WTC11 (cell line): ENCODE results near the gene UCK2. TPM values are rescaled to one million over a fixed set of nuclear protein-coding genes. Genes with fewer than 3 reads are reported as not detected.
A peak's percentile ranks its signal among the peaks of the same experiment; 100 is the strongest.

Experiments
- ATAC-seq: fragments of 200-7000 bp; cut with Tn5 transposase; 2 replicates; pipeline ENCODE4 v1.10.0; 2021; ENCODE audit warnings: mild to moderate bottlenecking, moderate library complexity
- CTCF ChIA-PET: fragments of 300-600 bp; sonication (Branson Sonifier 250); formaldehyde crosslinking; loops from one replicate; lab custom pipeline; 2021; ENCODE audit warnings: antibody characterized with exemption; lab: Charles Lee
- POLR2A ChIA-PET: fragments of 350-600 bp; sonication (Branson Sonifier 250); formaldehyde crosslinking; loops from one replicate; lab custom pipeline; 2021; ENCODE audit warnings: antibody characterized with exemption; lab: Charles Lee
- DNase-seq: peaks from one replicate; pipeline ENCODE4 v3.0.0; 2021; ENCODE audit warnings: low spot score
- H3K27ac Mint-ChIP-seq: 2 replicates; pipeline ENCODE4 v1.8.0; 2021; ENCODE audit warnings: mixed read lengths
- H3K27me3 Mint-ChIP-seq: 2 replicates; pipeline ENCODE4 v1.8.0; 2021; ENCODE audit warnings: low read depth, mild to moderate bottlenecking, moderate library complexity, mixed read lengths
- H3K36me3 Mint-ChIP-seq: 2 replicates; pipeline ENCODE4 v1.8.0; 2021; ENCODE audit warnings: mixed read lengths
- H3K4me1 Mint-ChIP-seq: 2 replicates; pipeline ENCODE4 v1.8.0; 2022; ENCODE audit warnings: mixed read lengths
- H3K4me3 Mint-ChIP-seq: 2 replicates; pipeline ENCODE4 v1.8.0; 2021; ENCODE audit warnings: mild to moderate bottlenecking, moderate library complexity, mixed read lengths
- H3K9me3 Mint-ChIP-seq: 2 replicates; pipeline ENCODE4 v1.8.0; 2021; ENCODE audit warnings: mixed read lengths
- CBFB ChIP-seq: sonication (generic); formaldehyde crosslinking; IDR thresholded peaks from 2 replicates; pipeline ENCODE4 v1.8.1; 2022; ENCODE audit warnings: mild to moderate bottlenecking, low read depth, missing genetic modification reagents
- CREB1 ChIP-seq: sonication (generic); formaldehyde crosslinking; IDR thresholded peaks from 2 replicates; pipeline ENCODE4 v1.8.0; 2023; ENCODE audit warnings: mild to moderate bottlenecking, missing genetic modification reagents
- ESRRA ChIP-seq: sonication (generic); formaldehyde crosslinking; IDR thresholded peaks from 2 replicates; pipeline ENCODE4 v1.8.1; 2022; ENCODE audit warnings: mild to moderate bottlenecking, missing genetic modification reagents, borderline replicate concordance
- ETV6 ChIP-seq: sonication (generic); formaldehyde crosslinking; IDR thresholded peaks from 2 replicates; pipeline ENCODE4 v1.8.1; 2022; ENCODE audit warnings: mild to moderate bottlenecking, missing genetic modification reagents
- FOXP1 ChIP-seq: sonication (generic); formaldehyde crosslinking; IDR thresholded peaks from 2 replicates; pipeline ENCODE4 v1.8.0; 2022; ENCODE audit warnings: missing genetic modification reagents, mild to moderate bottlenecking, moderate library complexity, borderline replicate concordance
- GRHL2 ChIP-seq: fragments of 250-450 bp; sonication (Bioruptor Pico); IDR thresholded peaks from 2 replicates; pipeline ENCODE4 v1.8.0; 2022; ENCODE audit warnings: mild to moderate bottlenecking, moderate library complexity; ENCODE audit not compliant: insufficient replicate concordance, severe bottlenecking
- JUN ChIP-seq: sonication (generic); formaldehyde crosslinking; IDR thresholded peaks from 2 replicates; pipeline ENCODE4 v1.8.0; 2023; ENCODE audit warnings: mild to moderate bottlenecking, missing genetic modification reagents
- KAT7 ChIP-seq: sonication (generic); formaldehyde crosslinking; IDR thresholded peaks from 2 replicates; pipeline ENCODE4 v1.8.1; 2023; ENCODE audit warnings: missing genetic modification reagents, mild to moderate bottlenecking, borderline replicate concordance
- MYBL2 ChIP-seq: sonication (generic); formaldehyde crosslinking; IDR thresholded peaks from 2 replicates; pipeline ENCODE4 v1.8.1; 2023; ENCODE audit warnings: mild to moderate bottlenecking, moderate library complexity, missing genetic modification reagents
- TEAD4 ChIP-seq: sonication (generic); formaldehyde crosslinking; IDR thresholded peaks from 2 replicates; pipeline ENCODE4 v1.8.0; 2022; ENCODE audit warnings: mild to moderate bottlenecking, missing genetic modification reagents
- ZNF121 ChIP-seq: sonication (generic); formaldehyde crosslinking; IDR thresholded peaks from 2 replicates; pipeline ENCODE4 v1.8.0; 2023; ENCODE audit warnings: missing genetic modification reagents
- ZNF138 ChIP-seq: sonication (generic); formaldehyde crosslinking; conservative IDR thresholded peaks from 2 replicates; pipeline ENCODE4 v1.8.1; 2022; ENCODE audit warnings: mild to moderate bottlenecking, moderate library complexity, missing genetic modification reagents
- ZNF423 ChIP-seq: fragments of 250-450 bp; sonication (Bioruptor Pico); IDR thresholded peaks from 2 replicates; pipeline ENCODE4 v2.1.2; 2022; ENCODE audit warnings: mild to moderate bottlenecking, moderate library complexity
- total RNA-seq: library from RNA; stranded (reverse); gene quantifications from 3 replicates; pipeline ENCODE4 v1.2.3, GENCODE V29; 2021
- TF ChIP-seq, protein P1 (sequence below): sonication (generic); formaldehyde crosslinking; IDR thresholded peaks from 2 replicates; pipeline ENCODE4 v1.8.1; 2022; ENCODE audit warnings: mild to moderate bottlenecking, moderate library complexity, missing genetic modification reagents
- TF ChIP-seq, protein P2 (sequence below): sonication (generic); formaldehyde crosslinking; IDR thresholded peaks from 2 replicates; pipeline ENCODE4 v1.8.0; 2022; ENCODE audit warnings: missing genetic modification reagents
- TF ChIP-seq, protein P3 (sequence below): sonication (generic); formaldehyde crosslinking; IDR thresholded peaks from 2 replicates; pipeline ENCODE4 v1.8.0; 2022; ENCODE audit warnings: mild to moderate bottlenecking, missing genetic modification reagents
- TF ChIP-seq, protein P4 (sequence below): fragments of 250-450 bp; sonication (Bioruptor Pico); IDR thresholded peaks from 2 replicates; pipeline ENCODE4 v1.9.0; 2021; ENCODE audit warnings: mild to moderate bottlenecking
- TF ChIP-seq, protein P5 (sequence below): sonication (generic); formaldehyde crosslinking; IDR thresholded peaks from 2 replicates; pipeline ENCODE4 v1.8.0; 2022; ENCODE audit warnings: mild to moderate bottlenecking, missing genetic modification reagents
- TF ChIP-seq, protein P6 (sequence below): sonication (generic); formaldehyde crosslinking; IDR thresholded peaks from 2 replicates; pipeline ENCODE4 v1.8.1; 2022; ENCODE audit warnings: missing genetic modification reagents, borderline replicate concordance

Gene UCK2
- total RNA-seq, 1 experiment from 2014 or later, result 85.7 TPM

DNA sequence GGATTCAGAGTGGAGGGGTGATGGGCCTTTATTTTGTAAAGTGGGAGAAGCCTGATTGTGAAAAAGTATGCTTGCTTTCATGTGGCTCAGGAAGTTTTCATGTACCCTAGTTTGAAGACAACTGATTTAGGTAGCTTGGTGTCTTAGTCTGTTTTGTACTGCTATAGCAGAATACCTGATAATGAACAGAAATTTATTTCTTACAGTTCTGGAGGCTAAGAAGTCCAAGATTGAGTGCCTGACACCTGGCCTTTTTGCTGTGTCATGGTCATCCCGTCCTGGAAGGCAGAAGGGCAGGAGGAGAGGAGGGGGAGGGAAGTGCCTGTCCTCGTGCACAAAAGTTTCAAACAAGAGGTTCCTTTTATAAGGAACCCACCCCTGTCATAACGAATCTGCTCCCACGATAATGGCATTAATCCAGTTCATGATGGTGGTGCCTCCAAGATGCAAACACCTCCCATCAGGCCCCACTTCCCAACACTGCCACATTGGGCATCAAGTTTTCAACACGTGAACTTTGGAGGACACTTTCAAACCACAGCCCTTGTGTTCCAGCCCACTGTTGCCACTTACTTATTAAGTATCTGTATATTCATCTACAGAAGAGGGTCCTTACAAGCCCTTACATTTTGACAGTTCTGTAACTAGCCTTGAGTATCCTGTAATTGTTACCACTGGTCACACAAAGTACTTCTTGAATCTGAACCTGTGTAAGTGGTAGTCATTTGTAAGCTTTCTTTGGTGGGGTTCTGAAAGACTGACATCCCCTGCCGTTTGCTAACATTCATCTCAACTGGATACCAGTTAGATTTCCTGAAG is 9.5 kb downstream of the UCK2 start:
- ChIA-PET CTCF (no interaction called here), POLR2A (no interaction called here)
- TF ChIP-seq CBFB (CRISPR knock-in tag), result no peak
- no peak for TF ChIP-seq ZNF423 (CRISPR knock-in tag)
- TF ChIP-seq, protein P1, sequence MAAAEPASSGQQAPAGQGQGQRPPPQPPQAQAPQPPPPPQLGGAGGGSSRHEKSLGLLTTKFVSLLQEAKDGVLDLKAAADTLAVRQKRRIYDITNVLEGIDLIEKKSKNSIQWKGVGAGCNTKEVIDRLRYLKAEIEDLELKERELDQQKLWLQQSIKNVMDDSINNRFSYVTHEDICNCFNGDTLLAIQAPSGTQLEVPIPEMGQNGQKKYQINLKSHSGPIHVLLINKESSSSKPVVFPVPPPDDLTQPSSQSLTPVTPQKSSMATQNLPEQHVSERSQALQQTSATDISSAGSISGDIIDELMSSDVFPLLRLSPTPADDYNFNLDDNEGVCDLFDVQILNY, result no peak
- DNase-seq (no peak), ATAC-seq (no peak)
- H3K4me1 Mint-ChIP-seq, result peaks cover 83% of the 10 kb centered on the region
- peak overlapping the region; percentile 34 for H3K4me3 Mint-ChIP-seq
- H3K9me3 Mint-ChIP-seq, result no peaks in the 10 kb centered on the region
- no peaks in the 10 kb centered on the region for H3K27me3 Mint-ChIP-seq
- peak overlapping the region; percentile 88; the same call in 1 of the 2 replicates for H3K27ac Mint-ChIP-seq
- H3K36me3 Mint-ChIP-seq, result no peaks in the 10 kb centered on the region

DNA sequence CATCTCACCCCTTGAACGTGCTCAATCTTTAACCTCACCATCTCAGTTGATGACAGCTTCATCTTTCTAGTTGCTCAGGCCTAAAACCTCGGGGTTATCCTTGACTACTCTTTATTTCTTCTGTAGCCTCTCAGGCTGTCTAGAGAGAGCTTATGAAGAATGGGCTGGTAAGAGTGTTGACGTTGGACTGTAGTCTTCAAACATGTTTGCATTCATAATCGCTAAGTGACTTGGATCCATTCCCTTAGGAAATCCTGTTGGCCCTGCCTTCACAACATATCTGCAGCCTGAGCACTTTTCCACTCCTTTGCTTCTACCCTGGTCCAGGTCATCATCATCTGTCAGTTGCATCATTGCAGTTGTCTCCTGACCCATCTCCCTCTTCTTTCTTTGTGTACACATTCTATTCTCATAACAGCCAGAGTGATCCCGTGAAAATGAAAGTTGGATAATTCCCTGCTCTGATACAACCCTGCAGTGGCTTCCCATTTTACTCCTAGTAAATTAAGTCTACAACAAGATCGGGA is 10.5 kb downstream of the UCK2 start:
- no peaks in the 10 kb centered on the region for H3K36me3 Mint-ChIP-seq
- peaks cover 83% of the 10 kb centered on the region for H3K4me1 Mint-ChIP-seq
- ChIA-PET POLR2A (no interaction called here), CTCF (no interaction called here)
- peak overlapping the region; percentile 57 for H3K27ac Mint-ChIP-seq
- DNase-seq, result no peak
- H3K4me3 Mint-ChIP-seq, result no peak overlapping the region
- H3K9me3 Mint-ChIP-seq, result no peaks in the 10 kb centered on the region
- ATAC-seq, result no peak
- no peak for TF ChIP-seq CREB1 (CRISPR knock-in tag)
- TF ChIP-seq, protein P2, sequence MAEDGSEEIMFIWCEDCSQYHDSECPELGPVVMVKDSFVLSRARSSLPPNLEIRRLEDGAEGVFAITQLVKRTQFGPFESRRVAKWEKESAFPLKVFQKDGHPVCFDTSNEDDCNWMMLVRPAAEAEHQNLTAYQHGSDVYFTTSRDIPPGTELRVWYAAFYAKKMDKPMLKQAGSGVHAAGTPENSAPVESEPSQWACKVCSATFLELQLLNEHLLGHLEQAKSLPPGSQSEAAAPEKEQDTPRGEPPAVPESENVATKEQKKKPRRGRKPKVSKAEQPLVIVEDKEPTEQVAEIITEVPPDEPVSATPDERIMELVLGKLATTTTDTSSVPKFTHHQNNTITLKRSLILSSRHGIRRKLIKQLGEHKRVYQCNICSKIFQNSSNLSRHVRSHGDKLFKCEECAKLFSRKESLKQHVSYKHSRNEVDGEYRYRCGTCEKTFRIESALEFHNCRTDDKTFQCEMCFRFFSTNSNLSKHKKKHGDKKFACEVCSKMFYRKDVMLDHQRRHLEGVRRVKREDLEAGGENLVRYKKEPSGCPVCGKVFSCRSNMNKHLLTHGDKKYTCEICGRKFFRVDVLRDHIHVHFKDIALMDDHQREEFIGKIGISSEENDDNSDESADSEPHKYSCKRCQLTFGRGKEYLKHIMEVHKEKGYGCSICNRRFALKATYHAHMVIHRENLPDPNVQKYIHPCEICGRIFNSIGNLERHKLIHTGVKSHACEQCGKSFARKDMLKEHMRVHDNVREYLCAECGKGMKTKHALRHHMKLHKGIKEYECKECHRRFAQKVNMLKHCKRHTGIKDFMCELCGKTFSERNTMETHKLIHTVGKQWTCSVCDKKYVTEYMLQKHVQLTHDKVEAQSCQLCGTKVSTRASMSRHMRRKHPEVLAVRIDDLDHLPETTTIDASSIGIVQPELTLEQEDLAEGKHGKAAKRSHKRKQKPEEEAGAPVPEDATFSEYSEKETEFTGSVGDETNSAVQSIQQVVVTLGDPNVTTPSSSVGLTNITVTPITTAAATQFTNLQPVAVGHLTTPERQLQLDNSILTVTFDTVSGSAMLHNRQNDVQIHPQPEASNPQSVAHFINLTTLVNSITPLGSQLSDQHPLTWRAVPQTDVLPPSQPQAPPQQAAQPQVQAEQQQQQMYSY (CRISPR knock-in tag), result no peak
- TF ChIP-seq FOXP1 (CRISPR knock-in tag), result no peak
- TF ChIP-seq, protein P3, sequence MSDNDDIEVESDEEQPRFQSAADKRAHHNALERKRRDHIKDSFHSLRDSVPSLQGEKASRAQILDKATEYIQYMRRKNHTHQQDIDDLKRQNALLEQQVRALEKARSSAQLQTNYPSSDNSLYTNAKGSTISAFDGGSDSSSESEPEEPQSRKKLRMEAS (CRISPR knock-in tag), result no peak
- TF ChIP-seq ZNF121 (CRISPR knock-in tag), result no peak
- no peak for TF ChIP-seq ZNF423 (CRISPR knock-in tag)
- TF ChIP-seq, protein P4, sequence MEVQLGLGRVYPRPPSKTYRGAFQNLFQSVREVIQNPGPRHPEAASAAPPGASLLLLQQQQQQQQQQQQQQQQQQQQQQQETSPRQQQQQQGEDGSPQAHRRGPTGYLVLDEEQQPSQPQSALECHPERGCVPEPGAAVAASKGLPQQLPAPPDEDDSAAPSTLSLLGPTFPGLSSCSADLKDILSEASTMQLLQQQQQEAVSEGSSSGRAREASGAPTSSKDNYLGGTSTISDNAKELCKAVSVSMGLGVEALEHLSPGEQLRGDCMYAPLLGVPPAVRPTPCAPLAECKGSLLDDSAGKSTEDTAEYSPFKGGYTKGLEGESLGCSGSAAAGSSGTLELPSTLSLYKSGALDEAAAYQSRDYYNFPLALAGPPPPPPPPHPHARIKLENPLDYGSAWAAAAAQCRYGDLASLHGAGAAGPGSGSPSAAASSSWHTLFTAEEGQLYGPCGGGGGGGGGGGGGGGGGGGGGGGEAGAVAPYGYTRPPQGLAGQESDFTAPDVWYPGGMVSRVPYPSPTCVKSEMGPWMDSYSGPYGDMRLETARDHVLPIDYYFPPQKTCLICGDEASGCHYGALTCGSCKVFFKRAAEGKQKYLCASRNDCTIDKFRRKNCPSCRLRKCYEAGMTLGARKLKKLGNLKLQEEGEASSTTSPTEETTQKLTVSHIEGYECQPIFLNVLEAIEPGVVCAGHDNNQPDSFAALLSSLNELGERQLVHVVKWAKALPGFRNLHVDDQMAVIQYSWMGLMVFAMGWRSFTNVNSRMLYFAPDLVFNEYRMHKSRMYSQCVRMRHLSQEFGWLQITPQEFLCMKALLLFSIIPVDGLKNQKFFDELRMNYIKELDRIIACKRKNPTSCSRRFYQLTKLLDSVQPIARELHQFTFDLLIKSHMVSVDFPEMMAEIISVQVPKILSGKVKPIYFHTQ (CRISPR knock-in tag), result no peak
- no peak for TF ChIP-seq ETV6 (CRISPR knock-in tag)
- TF ChIP-seq JUN (CRISPR knock-in tag), result no peak
- TF ChIP-seq KAT7, result no peak
- TF ChIP-seq, protein P5, sequence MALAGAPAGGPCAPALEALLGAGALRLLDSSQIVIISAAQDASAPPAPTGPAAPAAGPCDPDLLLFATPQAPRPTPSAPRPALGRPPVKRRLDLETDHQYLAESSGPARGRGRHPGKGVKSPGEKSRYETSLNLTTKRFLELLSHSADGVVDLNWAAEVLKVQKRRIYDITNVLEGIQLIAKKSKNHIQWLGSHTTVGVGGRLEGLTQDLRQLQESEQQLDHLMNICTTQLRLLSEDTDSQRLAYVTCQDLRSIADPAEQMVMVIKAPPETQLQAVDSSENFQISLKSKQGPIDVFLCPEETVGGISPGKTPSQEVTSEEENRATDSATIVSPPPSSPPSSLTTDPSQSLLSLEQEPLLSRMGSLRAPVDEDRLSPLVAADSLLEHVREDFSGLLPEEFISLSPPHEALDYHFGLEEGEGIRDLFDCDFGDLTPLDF (CRISPR knock-in tag), result no peak
- no peak for TF ChIP-seq GRHL2 (CRISPR knock-in tag)
- TF ChIP-seq TEAD4 (CRISPR knock-in tag), result no peak
- TF ChIP-seq MYBL2, result no peak
- TF ChIP-seq, protein P6, sequence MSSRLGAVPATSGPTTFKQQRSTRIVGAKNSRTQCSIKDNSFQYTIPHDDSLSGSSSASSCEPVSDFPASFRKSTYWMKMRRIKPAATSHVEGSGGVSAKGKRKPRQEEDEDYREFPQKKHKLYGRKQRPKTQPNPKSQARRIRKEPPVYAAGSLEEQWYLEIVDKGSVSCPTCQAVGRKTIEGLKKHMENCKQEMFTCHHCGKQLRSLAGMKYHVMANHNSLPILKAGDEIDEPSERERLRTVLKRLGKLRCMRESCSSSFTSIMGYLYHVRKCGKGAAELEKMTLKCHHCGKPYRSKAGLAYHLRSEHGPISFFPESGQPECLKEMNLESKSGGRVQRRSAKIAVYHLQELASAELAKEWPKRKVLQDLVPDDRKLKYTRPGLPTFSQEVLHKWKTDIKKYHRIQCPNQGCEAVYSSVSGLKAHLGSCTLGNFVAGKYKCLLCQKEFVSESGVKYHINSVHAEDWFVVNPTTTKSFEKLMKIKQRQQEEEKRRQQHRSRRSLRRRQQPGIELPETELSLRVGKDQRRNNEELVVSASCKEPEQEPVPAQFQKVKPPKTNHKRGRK (CRISPR knock-in tag), result no peak
- no peak for TF ChIP-seq ESRRA (CRISPR knock-in tag)
- no peak for TF ChIP-seq ZNF138 (CRISPR knock-in tag)
- H3K27me3 Mint-ChIP-seq, result no peaks in the 10 kb centered on the region
